ENCODE data around the gene ADGRE3.
A peak's percentile ranks its signal among the peaks of the same experiment; 100 is the strongest.

ADGRE3 gene, protein sequence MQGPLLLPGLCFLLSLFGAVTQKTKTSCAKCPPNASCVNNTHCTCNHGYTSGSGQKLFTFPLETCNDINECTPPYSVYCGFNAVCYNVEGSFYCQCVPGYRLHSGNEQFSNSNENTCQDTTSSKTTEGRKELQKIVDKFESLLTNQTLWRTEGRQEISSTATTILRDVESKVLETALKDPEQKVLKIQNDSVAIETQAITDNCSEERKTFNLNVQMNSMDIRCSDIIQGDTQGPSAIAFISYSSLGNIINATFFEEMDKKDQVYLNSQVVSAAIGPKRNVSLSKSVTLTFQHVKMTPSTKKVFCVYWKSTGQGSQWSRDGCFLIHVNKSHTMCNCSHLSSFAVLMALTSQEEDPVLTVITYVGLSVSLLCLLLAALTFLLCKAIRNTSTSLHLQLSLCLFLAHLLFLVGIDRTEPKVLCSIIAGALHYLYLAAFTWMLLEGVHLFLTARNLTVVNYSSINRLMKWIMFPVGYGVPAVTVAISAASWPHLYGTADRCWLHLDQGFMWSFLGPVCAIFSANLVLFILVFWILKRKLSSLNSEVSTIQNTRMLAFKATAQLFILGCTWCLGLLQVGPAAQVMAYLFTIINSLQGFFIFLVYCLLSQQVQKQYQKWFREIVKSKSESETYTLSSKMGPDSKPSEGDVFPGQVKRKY

DNA sequence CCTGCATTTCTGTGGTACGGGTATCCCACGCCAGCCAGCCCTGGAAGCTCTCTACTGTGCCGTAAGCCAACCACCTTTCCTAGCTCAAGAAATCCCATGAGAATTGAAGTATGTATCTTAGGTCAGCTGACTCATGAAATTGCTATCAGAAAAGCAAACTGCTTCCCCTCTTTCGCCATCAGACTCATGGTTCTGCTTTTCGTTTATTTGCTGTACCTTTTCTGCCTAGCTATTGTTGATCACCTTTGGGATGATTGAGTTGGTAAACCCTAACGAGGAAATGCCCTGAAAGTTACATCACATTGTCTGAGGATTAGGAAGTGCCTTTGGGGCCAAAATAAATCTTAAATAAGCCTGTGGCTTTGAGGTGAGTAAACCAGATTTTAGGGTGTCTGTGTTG lies at the start of gene ADGRE3:
ADGRE3 (minus strand) TSS at position 81 of the 400 bp plus-strand sequence; CDS start at position 7, 74 bp downstream.
- DNase-seq (ENCODE audit: low read depth in 2 of 2), result no peak

DNA sequence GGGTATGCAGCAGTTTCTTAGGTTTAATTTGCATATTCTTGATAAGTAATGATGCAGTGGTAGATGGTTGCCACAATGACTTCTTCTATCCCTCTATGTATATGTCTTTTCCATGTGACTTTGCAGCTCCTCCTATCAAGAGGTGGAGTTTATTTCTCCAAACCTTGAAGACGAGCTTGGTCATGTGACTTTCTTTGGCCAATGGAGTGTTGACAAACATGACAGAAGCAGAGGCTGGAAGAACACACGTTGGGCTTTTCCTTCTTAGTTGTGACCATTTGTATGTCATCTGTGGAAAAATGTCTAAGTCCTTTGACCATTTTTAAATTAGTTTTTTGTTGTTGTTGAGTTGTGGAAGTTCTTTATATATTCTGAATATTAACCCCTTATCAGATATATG lies 47.5 kb upstream of the ADGRE3 start:
- no peak for DNase-seq (ENCODE audit: low read depth in 2 of 2)

DNA sequence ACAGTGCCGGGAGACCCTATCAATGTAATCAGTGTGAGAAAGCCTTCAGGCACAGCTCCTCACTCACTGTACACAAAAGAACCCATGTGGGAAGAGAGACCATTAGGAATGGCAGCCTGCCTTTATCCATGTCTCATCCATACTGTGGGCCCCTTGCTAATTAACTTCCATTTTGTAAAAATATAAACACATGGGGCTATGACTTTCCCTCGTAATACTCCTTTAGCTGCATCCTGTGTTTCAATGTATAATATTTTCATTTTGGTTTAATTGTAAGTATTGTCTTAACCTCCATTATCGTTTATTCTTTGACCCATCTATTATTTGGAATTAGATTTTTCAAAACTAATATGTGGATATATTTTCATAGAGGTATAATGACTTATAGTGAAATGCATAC lies 44.5 kb upstream of the ADGRE3 start:
- DNase-seq (ENCODE audit: low read depth in 2 of 2), result no peak

DNA sequence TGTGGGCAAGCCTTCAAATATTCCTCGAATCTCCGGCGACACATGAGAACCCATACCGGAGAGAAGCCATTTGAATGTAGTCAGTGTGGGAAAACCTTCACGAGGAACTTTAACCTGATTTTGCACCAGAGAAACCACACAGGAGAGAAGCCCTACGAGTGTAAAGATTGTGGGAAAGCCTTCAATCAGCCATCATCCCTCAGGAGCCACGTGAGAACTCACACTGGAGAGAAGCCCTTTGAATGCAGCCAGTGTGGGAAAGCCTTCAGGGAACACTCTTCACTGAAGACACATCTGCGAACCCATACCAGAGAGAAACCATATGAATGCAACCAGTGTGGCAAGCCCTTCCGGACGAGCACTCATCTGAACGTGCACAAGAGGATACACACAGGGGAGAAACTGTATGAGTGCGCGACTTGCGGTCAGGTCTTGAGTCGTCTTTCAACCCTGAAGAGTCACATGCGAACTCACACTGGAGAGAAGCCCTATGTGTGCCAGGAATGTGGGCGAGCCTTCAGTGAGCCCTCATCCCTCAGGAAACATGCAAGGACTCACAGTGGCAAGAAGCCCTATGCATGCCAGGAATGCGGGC lies 44.0 kb upstream of the ADGRE3 start:
- DNase-seq (ENCODE audit: low read depth in 2 of 2), result no peak

DNA sequence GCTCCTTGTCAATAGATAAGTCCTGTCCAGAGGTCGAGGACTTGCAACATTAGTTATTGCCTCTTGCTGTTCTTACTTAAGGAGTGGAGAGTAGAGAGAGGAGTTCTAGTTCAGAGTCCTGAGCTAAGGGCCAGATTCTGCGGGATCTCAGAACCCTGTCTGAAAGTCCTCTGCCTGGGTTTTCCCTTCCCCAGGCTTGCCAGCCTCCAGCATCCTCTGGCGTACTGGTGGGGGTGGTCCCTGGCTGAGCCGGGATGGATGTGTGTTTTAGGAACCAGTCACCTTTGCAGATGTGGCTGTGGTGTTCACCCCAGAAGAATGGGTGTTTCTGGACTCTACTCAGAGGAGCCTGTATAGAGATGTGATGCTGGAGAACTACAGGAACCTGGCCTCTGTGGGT lies 41.2 kb upstream of the ADGRE3 start:
- no peak for DNase-seq (ENCODE audit: low read depth in 2 of 2)

DNA sequence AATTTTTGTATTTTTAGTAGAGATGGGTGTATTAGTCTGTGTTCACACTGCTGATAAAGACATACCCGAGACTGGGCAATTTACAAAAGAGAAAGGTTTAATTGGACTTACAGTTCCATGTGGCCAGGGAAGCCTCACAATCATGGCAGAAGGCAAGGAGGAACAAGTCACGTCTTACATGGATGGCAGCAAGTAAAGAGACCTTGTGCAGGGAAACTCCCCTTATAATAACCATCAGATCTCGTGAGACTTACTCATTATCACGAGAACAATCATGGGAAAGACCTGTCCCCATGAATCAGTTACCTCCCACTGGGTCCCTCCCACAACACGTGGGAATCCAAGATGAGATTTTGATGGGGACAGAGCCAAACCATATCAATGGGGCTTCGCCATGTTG lies 29.8 kb upstream of the ADGRE3 start:
- DNase-seq (ENCODE audit: low read depth in 2 of 2), result no peak

DNA sequence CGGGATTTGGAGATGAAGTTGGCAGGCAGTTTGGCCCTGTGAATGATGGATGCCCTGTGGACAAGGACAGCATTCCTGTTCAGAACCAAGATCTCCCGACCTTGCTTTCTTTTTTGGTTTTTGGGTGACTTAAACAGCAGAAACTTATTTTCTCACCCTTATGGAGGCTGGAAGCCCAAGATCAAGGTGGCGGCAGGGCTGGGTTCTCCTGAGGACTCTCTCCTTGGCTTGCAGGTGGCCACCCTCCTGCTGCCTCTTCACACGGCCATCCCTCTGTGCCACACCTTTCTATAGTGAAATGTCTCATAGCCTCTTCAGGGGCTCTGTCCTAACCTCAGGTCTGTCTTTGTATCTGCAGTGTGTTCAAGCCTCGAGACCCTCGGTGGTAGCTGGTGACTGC lies 29.2 kb upstream of the ADGRE3 start:
- DNase-seq (ENCODE audit: low read depth in 2 of 2), result no peak

DNA sequence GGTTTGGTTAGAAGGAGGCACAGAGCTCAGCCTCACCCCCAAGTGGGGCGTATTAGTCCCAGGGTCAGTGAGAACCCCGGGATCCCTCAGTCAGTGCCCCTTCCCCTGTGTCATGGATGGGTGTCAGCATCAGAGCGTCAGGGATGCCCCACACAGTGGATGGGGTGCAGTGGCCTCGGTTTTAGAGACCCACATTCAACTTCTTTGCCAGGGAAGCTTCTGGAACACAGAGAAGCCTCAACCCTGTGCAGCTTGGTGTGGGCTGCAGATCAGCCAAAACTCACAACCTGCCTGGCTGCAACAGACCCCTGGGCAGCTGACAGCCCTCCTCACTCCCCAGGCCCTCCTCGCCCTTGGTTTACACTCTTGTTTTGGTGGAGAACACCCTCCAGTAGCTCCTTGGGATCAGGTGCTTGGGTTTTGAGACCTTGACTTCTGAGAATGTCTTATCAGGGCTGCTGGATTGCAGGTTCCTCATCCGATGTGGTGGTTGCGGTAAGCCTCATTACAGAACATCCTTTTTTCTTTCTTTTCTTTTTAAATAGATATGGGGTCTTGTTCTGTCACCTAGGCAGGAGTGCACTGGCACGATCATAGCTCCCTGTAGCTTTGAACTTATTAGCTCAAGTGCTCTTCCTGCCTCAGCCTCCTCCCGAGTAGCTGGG lies 26.2 kb upstream of the ADGRE3 start:
- DNase-seq (ENCODE audit: low read depth in 2 of 2), result no peak

DNA sequence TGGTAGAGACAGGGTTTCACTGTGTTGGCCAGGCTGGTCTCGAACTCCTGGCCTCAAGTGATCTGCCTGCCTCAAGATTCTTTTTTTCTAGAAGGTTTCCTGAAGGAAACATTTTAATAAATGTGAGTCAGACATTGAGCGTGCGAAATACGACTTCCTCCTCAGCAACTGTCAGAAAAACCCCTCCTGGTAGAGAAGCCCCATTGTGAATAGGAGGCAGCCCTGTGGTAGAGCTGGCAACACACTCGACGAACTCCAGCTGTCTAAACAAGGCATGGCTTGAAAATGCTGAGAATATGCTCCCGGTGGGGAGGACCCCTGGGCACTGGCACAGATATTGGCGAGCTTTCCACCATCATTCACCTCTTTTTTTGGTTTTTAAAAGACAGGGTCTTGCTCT lies 25.0 kb upstream of the ADGRE3 start:
- no peak for DNase-seq (ENCODE audit: low read depth in 2 of 2)

DNA sequence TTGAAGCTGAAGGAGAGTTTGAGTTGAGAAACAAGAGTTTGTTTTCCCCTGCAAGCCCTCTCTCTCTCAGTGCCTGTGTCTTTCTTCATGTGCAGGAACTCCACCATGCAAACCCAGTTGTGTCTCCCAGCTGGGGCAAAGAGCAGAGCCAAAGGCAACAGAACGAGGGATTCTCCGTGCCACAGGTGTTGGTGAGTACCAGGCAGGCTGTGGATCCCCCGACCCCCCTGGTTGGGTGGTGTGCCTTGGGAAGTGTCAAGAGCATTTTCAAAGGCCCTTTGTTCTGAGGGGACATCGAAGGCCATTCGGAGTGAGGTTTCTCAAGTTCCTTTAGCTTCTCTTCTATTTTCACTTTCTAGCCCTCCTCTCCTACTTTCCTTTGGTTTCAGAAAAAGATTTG lies 20.8 kb upstream of the ADGRE3 start:
- no peak for DNase-seq (ENCODE audit: low read depth in 2 of 2)

DNA sequence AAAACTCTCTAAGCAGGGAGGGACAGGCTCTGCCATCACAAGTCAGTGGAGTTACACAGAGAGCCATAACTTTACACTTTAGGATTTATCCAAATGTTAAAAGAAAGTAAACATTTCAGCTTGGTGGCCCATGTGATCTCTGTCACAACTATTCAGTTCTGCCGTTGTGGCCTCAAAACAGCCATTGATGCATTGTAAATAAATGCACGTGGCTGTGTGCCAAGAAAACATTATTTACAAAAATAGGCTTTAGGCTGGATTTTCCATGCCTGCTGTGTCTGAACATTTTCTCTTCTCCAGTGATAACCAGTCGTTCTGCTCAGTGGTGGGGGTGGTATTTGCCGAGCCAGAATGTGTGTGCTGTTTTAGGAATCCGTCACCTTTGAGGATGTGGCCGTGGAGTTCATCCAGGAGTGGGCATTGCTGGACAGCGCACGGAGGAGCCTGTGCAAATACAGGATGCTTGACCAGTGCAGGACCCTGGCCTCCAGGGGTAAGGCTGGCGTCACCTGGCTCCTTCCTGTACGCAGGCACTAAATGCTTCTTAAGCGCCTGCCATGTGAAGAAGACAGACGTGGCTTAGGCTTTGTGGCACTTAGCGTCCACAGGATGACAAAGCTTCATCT lies 20.1 kb upstream of the ADGRE3 start:
- DNase-seq (ENCODE audit: low read depth in 2 of 2), result no peak

DNA sequence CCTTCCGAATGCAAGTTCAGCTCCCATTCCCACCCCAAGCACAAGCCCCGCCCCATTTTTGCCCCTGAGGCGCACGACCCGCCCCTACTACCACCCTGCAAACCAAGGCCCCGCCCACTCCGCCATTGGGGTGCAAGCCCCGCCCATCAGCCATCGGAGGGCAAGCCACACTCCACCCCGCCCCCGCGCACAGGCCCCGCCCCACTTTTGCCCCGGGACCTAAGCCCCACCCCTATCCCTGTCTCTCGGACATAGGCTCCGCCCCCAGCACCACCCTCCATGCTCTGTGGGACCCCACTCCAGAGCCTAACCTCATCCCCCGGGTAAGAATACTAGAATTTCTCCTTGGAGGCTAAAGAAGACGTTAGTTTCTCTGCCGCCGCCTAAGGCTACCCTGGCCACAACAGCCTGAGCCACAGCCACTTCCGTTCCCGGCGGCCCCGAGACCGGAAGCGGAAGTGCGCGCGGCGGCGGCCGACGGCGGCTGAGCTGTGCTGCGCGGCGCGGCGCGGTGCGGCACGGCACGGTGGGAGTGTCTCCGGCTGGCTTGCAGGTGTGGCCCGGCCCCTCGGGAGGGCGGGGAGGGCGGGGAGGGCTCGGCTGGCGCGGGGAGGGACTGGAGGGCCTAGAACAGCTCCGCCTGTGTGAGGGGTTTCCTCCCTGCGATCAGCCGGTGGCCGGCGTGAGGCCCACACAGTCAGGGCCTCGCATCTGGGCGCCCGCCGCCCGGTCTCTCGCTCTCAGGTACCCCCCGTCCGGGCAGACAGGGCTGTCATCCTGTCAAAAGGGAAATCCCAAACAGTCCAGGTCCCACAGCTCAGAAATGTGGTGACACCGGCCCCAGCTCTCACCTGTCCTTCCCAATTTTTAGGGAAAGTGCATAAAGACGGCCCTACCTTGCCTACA lies 15.2 kb upstream of the ADGRE3 start, which contains the start of gene ZNF333:
ZNF333 (plus strand) TSS at position 451 of the 906 bp plus-strand sequence. CDS start 3,444 bp downstream, outside the sequence.
- DNase-seq (ENCODE audit: low read depth in 2 of 2), result peak; percentile 97 to 98

DNA sequence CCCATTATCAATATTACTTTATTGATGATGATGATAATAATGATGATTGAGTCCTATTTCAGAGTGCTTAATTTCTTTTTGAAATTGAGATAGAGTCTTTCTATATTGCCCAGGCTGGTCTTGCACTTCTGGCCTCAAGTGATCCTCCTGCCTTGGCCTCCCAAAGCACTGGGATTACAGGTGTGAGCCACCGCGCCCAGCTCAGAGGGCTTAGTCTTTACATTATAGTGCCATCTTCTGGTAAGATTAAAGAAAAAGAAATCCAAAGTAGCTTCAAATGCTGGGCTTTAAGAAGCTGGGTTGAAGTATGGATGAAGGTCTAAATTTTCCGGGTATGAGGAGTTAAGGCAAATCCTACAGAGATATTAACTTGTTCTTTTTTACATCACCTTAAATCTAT lies 11.8 kb upstream of the ADGRE3 start:
- no peak for DNase-seq (ENCODE audit: low read depth in 2 of 2)

DNA sequence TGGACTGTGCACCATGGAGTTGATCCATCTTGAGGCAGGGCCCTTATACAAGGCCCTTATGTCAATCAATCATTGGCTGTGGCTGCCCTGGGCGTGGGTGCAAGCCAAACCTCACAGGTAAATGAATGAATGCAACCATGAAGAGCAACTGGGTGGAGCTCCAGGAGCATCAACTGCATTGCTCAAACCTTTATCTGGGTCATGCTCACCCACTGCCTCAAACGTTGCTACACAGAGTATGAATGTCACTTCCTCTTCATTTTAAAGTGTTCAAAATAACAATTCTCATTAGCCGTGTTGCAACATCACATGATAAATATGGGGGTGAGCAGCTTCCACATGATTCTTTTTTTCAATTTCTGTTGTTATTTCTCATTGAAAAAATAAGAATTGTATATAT lies 8.8 kb upstream of the ADGRE3 start:
- no peak for DNase-seq (ENCODE audit: low read depth in 2 of 2)

DNA sequence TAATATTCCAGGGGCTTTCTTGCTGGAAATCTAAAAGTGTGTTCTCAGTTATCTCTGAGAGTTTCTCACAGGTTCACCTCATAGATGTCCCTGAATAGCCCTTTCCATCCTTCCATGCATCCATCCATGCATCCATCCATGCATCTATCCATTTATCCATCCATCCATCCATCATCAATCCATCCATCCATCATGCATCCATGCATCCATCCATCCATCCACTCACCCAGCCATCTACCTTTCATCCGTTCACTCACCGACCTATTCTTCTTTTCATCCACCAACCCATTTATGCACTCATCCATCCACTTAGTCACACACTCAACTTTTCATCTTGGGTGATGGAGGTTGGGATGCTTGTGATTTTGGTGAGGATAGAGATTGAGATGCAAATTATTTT lies 7.4 kb upstream of the ADGRE3 start:
- DNase-seq (ENCODE audit: low read depth in 2 of 2), result no peak

DNA sequence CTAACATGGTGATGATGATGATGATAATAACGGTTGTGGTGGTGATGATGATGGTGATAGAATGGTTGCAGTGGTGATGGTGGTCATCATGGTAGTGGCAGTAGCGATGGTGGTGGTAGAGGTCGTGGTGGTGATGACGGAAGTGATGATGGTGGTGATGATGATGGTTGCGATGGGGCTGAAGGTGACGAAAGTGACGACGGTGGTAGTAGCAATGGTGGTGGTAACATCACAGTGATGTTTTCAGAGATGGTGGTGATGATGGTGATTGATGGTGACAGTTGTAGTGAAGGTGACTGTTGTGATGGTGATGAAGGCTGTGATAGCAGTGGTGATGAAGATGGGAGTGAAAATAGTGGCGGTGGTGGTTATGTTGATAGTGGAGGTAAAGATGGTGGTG lies 3.6 kb upstream of the ADGRE3 start:
- DNase-seq (ENCODE audit: low read depth in 2 of 2), result no peak

DNA sequence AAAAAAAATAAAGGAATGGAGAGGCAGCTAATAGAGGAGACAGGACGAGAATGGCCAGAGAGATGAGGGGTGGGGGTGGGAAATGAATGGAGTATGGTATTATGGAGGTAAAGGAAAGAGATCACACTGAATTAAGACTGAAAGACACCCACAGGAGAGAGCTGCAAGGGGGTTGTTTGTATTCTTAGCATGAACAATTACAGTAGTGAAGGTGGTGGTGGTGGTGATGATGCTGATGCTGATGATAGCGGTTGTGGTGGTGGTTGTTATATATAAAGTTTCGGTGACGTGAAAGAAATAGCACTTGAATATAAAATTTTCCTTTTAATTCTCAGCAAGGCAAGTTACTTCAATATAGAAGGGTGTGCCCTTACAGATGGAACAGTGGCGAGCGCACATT lies 2.8 kb upstream of the ADGRE3 start:
- no peak for DNase-seq (ENCODE audit: low read depth in 2 of 2)

DNA sequence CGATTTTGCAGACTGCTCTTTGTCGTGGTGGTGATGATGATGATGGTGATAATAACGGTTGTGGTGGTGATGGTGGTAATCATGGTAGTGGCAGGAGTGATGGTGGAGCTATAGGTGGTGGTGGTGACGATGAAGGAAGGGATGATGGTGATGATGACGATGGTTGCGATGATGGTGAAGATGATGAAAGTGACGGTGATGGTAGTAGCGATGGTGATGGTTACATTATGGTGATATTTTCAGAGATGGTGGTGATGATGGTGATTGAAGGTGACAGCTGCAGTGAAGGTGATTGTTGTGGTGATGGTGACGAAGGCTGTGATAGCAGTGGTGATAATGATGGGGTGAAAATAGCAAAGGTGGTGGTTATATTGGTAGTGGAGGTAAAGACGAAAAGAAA lies 2.1 kb upstream of the ADGRE3 start:
- DNase-seq (ENCODE audit: low read depth in 2 of 2), result no peak

DNA sequence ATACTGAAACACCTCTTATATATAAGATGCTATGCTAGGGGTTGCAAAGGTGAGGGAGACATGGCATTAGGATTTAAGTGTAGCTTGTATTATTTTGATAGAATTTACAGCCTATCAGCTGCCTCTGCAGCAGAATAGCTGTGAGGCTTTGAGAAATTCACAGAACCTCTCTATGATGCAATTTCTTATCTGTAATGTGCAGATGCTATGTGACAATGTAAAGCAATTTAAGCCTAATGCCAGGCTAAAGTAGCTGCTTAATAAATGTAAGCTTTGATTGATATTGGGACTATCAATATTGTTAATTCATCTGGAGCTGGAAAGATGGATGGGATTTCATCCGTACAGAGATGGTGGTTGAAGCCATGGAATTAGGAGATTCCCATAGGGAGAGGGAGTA lies 1.6 kb downstream of the ADGRE3 start:
- no peak for DNase-seq (ENCODE audit: low read depth in 2 of 2)

DNA sequence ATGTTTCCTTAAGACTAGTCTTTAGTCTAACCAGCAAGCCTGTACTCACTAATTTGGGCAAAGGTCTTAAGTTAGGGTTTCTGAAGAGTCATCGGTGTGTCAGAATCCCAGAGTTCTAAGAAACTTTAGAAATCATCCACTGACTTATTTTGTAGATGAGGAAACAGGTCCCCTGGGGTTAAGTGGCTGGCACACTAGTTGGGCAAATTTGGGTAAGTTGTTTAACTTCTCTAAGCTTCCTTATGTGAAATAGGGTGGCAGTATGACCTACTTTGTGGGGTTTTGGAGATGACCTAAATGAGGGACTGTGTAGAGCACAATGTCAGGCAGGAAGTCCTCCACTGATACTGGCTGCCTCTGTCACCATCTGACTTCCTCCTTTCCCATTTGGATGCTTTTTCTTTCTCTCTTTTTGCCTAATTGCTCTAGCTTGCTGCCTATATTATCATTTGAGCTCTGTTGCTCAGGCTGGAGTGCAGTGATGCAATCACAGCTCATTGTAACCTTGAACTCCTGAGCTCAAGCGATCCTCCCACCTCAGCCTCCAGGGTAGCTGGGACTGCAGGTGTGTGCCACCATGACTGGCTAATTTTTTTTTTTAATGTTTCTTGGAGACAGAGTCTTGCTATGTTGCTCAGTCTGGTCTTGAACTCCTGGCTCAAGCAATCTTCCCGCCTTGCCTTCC lies 2.3 kb downstream of the ADGRE3 start:
- DNase-seq (ENCODE audit: low read depth in 2 of 2), result no peak

All from activated CD8-positive, alpha-beta memory T cell treated with anti-CD3 and anti-CD28 coated beads for 4 hours (primary cell).